ENCODE results near the gene DLX2.

DLX2 gene

GRCh38 chr2:172107690-172108586 is 5.2 kb upstream of the DLX2 start:
- DNase-seq = no peak

DNA sequence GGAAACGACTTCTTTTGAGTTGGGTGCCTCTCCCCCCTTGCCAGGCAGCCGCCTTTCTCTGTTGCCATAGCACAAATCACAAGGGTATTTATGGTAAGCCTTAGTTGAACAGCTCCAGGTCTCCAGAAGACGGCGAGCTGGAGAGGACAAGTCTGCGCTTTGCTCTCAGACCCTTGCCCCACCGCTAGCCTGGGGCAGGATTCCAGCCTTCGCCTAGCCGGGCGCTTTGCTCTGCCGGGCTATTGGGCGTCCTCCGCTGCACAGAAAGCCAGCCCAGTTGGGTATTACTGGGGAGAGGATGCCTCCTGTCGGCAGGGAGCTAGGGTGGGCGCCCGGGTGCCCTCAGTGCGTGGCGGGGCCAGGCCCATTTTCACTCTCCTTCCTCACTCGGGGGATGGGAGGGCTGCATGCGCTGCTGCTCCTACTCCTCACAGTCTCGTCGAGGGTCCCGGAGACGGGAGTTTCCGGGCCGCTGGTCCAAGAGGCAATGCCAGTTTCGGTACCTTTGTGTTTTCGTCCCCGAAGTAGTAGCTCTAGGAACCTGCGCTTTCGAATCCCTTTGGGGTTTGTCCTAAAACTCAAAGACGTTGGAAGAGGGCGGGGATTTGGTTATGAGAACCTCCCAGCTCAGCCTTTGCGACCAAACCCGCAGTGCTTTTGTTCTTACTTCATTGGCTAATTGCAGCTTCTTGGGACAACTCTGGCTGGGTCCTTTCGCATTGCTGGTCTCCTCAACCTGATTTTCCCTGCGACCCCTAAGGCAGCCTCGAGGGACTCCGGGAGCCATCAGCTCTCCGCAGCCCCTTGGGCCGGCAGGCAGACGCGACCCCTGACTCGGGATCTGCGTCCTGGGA is 3.6 kb upstream of the DLX2 start:
- peak; percentile 56 for DNase-seq

GRCh38 chr2:172105471-172106107 is 2.9 kb upstream of the DLX2 start:
- no peak for DNase-seq

DNA sequence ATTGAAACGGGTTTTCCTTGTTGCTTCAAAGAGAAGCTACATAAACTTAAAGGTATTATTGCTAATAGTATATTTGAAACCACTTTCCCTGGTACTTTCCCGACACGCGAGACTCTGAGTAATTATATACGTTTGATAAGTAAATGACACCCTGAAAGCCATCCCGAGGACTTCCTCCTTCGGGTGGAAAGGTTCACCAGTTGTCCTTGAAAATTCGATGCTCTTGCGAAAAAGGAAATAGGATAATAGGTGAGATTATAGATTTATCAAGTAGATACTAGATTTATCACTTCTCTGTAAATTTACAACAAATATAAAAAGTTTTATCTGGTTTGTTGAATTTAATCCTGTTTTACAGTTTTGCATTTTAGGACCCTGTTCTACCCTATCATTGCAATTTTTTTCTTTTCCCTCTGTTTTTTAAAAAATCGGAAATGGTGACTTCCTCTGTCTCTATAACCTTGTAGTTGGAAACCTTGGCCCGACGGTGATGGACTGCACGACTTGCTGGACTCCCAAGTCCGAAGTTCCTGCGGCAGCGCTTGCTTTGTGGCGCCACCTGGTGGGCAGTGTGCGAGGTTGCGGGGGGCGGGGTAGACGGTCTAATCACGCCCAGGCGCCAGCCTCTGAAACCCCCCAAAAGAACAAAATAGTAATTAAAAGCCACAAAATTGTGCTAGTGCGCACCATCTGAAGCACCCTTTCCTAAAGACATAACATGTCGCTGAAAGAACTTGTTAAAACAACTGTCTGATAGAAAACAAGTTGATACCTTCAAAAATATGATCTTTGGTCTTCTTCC is 972 bp upstream of the DLX2 start:
- peak; percentile 80 for DNase-seq

- DNase-seq = no peak
Measured at GRCh38 chr2:172101821-172102390, 794 bp downstream of the DLX2 start.

GRCh38 chr2:172100935-172101820 is 1.5 kb downstream of the DLX2 start:
- peak; percentile 57 for DNase-seq

- DNase-seq = no peak
Measured at GRCh38 chr2:172100080-172100934, 2.4 kb downstream of the DLX2 start.

DNA sequence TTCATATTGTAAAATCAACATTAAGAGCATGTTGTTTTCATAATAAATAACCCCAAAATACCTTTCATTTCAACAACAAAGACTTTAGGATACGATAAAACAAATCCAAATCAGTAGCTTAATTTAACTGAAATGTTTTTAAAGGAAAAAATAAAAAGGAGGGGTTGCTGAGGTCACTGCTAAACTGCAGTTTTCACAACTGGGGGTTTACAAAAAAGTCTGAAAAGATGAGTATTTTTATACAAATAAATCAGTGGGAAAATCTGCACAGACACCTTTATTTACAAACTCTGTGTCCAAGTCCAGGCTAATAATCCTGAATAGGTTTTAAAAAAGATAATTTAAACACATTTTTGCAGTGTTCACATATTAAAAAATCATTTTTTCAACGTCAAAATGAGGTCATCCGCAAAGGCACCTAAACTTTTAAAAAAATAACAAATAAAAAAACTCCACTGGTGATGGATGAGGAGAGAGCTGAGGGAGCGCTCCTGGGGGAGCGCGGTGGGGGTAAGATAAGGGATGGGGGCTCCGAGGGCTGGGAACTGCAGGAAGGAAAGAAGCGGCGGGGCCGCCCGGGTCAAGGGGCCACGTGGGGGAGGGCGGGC is 3.1 kb downstream of the DLX2 start:
- DNase-seq = no peak

- DNase-seq = peak; percentile 91
Measured at GRCh38 chr2:172098650-172099471, 3.8 kb downstream of the DLX2 start.

DNA sequence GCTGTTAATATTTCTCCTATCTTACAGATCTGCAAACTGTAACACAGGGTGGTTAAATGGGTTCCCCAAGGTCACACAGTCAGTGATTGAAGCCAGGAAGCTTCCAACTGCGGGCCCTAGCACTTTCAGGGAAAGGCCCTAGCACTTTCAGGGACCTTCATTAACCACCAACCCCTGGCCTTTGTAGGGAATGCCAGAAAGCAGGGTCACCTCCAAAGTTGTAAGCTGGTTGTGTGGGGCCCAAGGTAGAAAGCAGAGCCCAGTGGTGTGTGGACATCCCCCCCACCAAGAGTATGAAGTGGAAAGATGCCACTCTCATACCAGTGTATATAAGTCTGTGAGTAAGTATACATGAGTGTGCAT is 4.4 kb downstream of the DLX2 start:
- no peak for DNase-seq

DNA sequence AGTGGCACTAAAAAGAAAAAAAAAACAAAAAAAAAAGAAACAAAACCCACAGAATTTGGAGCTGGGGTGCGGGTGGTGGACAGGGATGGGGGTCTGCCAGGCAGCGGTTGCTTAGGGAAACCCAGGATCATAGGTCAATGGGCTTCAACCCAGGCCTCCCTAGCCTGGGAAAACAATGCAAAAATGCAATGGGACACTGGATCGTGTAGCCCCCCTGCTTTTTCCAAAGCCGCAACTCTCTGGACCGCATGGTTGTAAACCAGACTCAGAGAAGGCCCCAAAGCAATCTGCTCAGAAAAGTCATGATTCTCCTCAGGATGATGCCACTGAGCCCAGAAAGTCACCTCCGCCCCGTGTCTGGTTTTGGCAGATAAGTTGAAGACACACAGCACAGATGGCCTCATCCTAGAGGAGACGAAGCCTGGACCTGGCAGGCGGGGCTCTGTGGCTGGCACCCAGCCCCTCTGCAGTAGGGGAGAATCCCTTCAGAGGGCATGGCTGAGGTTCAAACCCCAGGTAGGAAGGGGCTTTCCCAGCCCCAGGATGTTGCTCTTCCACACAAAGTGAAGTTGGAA is 5.1 kb downstream of the DLX2 start:
- DNase-seq = no peak

DNA sequence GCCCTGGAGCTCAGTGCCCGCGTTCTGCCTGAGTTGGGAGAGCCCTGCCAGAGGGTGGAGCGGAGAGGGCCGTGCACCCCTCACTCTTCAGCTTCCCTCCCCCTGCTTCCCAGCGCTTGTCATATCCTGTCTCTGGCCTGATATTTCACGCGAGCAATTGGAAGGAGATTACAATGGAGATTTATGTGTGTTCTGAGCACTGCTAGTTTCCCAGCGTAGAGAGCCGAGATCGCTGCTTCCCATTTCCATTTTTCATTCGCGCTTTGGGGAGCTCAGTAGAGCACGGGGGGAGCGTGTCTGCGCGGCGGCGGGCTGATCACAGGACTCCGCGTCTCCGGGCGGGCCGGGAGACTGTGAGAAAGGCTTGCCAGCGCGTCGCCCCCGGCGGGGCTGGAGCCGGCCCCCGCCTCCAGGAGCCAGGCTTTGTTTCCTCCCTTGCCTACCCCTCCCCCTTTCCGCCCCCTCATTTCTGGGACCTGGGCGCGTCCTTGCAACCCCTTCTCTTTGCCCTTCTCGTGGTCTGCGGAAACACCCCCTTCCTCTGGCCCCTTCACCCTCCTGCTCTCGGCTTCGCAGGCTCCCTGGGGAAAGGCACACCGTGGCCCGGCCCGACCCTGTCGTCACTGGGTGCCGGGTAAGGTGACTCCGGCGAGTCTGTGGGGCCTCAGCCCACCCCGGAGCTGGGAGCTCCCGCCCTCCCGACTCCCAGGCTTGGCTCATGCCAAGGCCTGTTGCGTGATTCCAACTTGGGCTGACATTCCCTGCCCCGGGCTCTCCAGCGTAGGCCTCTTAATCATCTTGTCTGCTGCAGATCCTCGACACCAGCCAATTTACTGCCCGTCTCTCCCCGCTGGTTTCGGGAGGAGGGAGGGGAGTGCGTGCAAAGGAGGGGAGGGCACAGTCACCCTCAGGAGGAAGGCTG is 5.8 kb downstream of the DLX2 start:
- peak; percentile 86 for DNase-seq

GRCh38 chr2:172095905-172096625 is 6.6 kb downstream of the DLX2 start:
- peak; percentile 45 for DNase-seq

DNA sequence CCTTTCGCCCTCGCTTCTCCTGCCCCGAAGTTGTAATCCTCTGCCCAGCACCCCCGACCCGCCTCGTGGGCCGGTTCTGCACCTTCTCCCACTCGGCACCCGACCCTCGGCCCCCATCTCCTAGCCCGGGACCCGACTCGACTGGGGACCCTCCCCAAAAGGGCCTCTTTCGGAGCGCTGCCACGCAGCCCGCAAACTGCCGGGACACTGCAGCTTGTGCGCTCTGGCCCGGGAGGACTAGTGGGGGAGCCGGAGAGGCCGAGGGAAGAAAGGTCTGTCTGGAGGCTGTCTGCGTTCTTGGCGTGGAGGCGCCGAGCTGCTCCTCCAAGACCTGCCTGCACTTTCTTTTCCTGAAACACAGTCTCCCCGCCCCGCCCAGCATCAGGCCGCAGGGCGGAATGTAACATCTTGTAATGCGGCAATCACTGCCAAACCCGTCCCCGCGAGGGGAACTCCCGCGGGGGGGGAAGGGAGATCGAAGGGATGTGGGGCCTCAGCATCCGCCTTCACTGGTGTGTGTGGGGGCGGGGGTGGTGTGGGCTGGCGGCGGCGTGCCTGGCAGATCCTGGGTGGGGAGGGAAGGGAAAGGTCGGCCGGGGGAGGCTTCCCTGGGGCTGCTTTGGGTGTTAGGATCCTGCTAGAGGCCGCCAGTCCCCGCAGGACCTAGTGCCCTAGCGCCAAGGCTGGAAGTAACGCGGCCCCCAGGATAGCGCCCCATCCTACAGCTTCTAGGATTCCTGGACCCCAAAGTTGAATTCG is 7.4 kb downstream of the DLX2 start:
- DNase-seq = peak; percentile 89

GRCh38 chr2:172094294-172095145 is 8.2 kb downstream of the DLX2 start:
- DNase-seq = peak; percentile 57

Data from fibroblast of skin of right biceps (primary cell).